HEK293 (cell line): ENCODE measurements around the gene XPR1.

ENCODE experiments used
- CTCF ChIA-PET: fragments of 350-600 bp; formaldehyde crosslinking; extraction: SDS; loops from one replicate; lab custom pipeline; 2021; ENCODE audit warnings: antibody characterized with exemption; lab: Yijun Ruan, JAX
- POLR2A ChIA-PET: fragments of 300-600 bp; formaldehyde crosslinking; extraction: SDS; loops from one replicate; lab custom pipeline; 2020; ENCODE audit warnings: antibody characterized with exemption, inconsistent platforms; lab: Yijun Ruan, JAX
- H3K27ac ChIP-seq: fragments of 200-500 bp; sonication (Bioruptor generic); 2 replicates; pipeline ENCODE4 v1.5.1; 2014; ENCODE audit warnings: low read depth, low read length, control low read depth, inconsistent platforms; ENCODE audit errors: extremely low read depth
- H3K36me3 ChIP-seq, 2 experiments: fragments of 200-500 bp in 1 of 2; sonication (Bioruptor generic) in 1 of 2; 1 replicate in 1 of 2; 2 replicates in 1 of 2; pipeline ENCODE4 v1.5.1; 2014 to 2017; ENCODE audit warnings: inconsistent platforms in 2 of 2, low read length in 2 of 2; ENCODE audit not compliant: control insufficient read depth in 2 of 2, insufficient read depth in 1 of 2
- H3K4me1 ChIP-seq: fragments of 200-500 bp; sonication (Bioruptor generic); 2 replicates; pipeline ENCODE4 v1.5.1; 2014; ENCODE audit warnings: mild to moderate bottlenecking, low read length, inconsistent platforms; ENCODE audit not compliant: control insufficient read depth, insufficient read depth
- H3K4me3 ChIP-seq: 2 replicates; pipeline ENCODE4 v1.5.1; 2011; ENCODE audit warnings: low read depth, mild to moderate bottlenecking, control low read depth, low read length, moderate library complexity
- H3K9me3 ChIP-seq: fragments of 200-500 bp; sonication (Bioruptor generic); 2 replicates; pipeline ENCODE4 v1.5.1; 2014; ENCODE audit warnings: low read depth, low read length, inconsistent platforms; ENCODE audit not compliant: control insufficient read depth, insufficient read depth
- BCL11A ChIP-seq: fragments of 450-650 bp; formaldehyde crosslinking; IDR thresholded peaks from 2 replicates; pipeline ENCODE4 v1.5.1; 2016; ENCODE audit warnings: low read depth, missing biosample characterization, missing genetic modification characterization
- IKZF3 ChIP-seq: fragments of 450-650 bp; IDR thresholded peaks from 2 replicates; pipeline ENCODE4 v1.5.0; 2018; ENCODE audit warnings: missing biosample characterization, mild to moderate bottlenecking, missing genetic modification characterization, moderate library complexity
- PBX3 ChIP-seq: sonication (generic); formaldehyde crosslinking; IDR thresholded peaks from 2 replicates; pipeline ENCODE4 v1.8.1; 2022; ENCODE audit warnings: mild to moderate bottlenecking, moderate library complexity, missing genetic modification reagents
- TRIM28 ChIP-seq: IDR thresholded peaks from 2 replicates; pipeline ENCODE4 v1.6.1; 2011; ENCODE audit warnings: low read length, control low read depth, borderline replicate concordance
- WT1 ChIP-seq: fragments of 450-650 bp; formaldehyde crosslinking; IDR thresholded peaks from 2 replicates; pipeline ENCODE4 v1.5.1; 2016; ENCODE audit warnings: missing biosample characterization, missing genetic modification characterization
- YY1 ChIP-seq: fragments of 450-650 bp; formaldehyde crosslinking; IDR thresholded peaks from 2 replicates; pipeline ENCODE4 v1.5.1; 2018; ENCODE audit warnings: missing biosample characterization, missing genetic modification characterization
- ZBTB7A ChIP-seq: fragments of 450-650 bp; formaldehyde crosslinking; IDR thresholded peaks from 2 replicates; pipeline ENCODE4 v1.5.1; 2016; ENCODE audit warnings: low read depth, missing biosample characterization, missing genetic modification characterization
- ZNF175 ChIP-seq: fragments of 450-650 bp; formaldehyde crosslinking; IDR thresholded peaks from 2 replicates; pipeline ENCODE4 v1.5.1; 2016; ENCODE audit warnings: missing biosample characterization, missing genetic modification characterization
- ZNF19 ChIP-seq: fragments of 450-650 bp; formaldehyde crosslinking; IDR thresholded peaks from 2 replicates; pipeline ENCODE4; 2016; ENCODE audit warnings: missing biosample characterization, missing genetic modification characterization, low read depth
- ZNF202 ChIP-seq: fragments of 450-650 bp; formaldehyde crosslinking; IDR thresholded peaks from 2 replicates; pipeline ENCODE4 v1.5.1; 2016; ENCODE audit warnings: missing biosample characterization, missing genetic modification characterization, borderline replicate concordance
- ZNF24 ChIP-seq: fragments of 450-650 bp; formaldehyde crosslinking; IDR thresholded peaks from 2 replicates; pipeline ENCODE4 v1.5.1; 2016; ENCODE audit warnings: missing biosample characterization, missing genetic modification characterization
- ZNF529 ChIP-seq: fragments of 450-650 bp; formaldehyde crosslinking; IDR thresholded peaks from 2 replicates; pipeline ENCODE4 v1.5.1; 2017; ENCODE audit warnings: missing genetic modification characterization, missing biosample characterization; ENCODE audit not compliant: insufficient replicate concordance
- ZNF626 ChIP-seq: fragments of 450-650 bp; sonication (Bioruptor Pico); formaldehyde crosslinking; IDR thresholded peaks from 2 replicates; pipeline ENCODE4 v1.5.1; 2018; ENCODE audit warnings: missing biosample characterization, missing genetic modification characterization, inconsistent platforms
- ZNF660 ChIP-seq: fragments of 450-650 bp; IDR thresholded peaks from 2 replicates; pipeline ENCODE4 v1.5.1; 2018; ENCODE audit warnings: missing biosample characterization, mild to moderate bottlenecking, missing genetic modification characterization
- ZNF664 ChIP-seq: fragments of 450-650 bp; formaldehyde crosslinking; IDR thresholded peaks from 2 replicates; pipeline ENCODE4 v1.5.1; 2016; ENCODE audit warnings: missing biosample characterization, missing genetic modification characterization
- ZNF747 ChIP-seq: fragments of 450-650 bp; formaldehyde crosslinking; IDR thresholded peaks from 2 replicates; pipeline ENCODE4 v1.5.1; 2016; ENCODE audit warnings: missing biosample characterization, missing genetic modification characterization
- ZNF830 ChIP-seq: fragments of 450-650 bp; IDR thresholded peaks from 2 replicates; pipeline ENCODE4 v1.5.0; 2018; ENCODE audit warnings: missing biosample characterization, missing genetic modification characterization, low read depth, mild to moderate bottlenecking, moderate library complexity
- TF ChIP-seq, protein P1 (sequence below): fragments of 450-650 bp; formaldehyde crosslinking; optimal IDR thresholded peaks from 2 replicates; pipeline ENCODE3; 2016; ENCODE audit warnings: missing biosample characterization, mild to moderate bottlenecking, missing genetic modification characterization
- TF ChIP-seq, protein P2 (sequence below): fragments of 450-650 bp; formaldehyde crosslinking; IDR thresholded peaks from 2 replicates; pipeline ENCODE4 v1.5.1; 2016; ENCODE audit warnings: missing biosample characterization, missing genetic modification characterization, low read depth
- TF ChIP-seq, protein P3 (sequence below): fragments of 450-650 bp; formaldehyde crosslinking; conservative IDR thresholded peaks from 2 replicates; pipeline ENCODE4 v1.5.1; 2016; ENCODE audit warnings: low read depth, missing biosample characterization, missing genetic modification characterization

Gene XPR1

DNA sequence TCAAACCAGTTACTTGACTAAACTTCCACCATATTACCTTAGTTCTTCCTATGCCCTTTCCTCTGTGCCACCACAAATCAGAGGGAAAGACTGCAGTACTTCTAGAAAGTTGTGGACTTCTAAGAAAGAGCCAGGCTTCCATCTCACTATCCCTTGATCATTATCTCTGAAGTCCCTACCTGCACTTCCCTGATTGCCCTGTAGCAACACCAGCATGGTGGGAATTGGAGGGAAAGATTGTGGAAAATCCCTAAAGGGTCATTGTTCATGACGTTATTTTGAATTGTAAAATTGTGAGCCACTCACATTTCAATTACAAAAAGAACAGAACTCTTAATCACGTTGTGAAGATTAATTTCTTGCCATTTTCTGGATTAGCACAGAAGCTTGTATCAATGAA, 257.5 kb downstream of the XPR1 start:
- H3K4me1 ChIP-seq = no peaks in the 10 kb centered on the region
- H3K36me3 ChIP-seq = no peaks in the 10 kb centered on the region
- H3K27ac ChIP-seq = no peak overlapping the region
- ChIA-PET POLR2A (no interaction called here), CTCF (interaction anchor here (0.8 kb wide), 1 partner anchor 277 kb away, joined by 3 read pairs; no protein-coding TSS in a partner anchor)
- no peaks in the 10 kb centered on the region for H3K9me3 ChIP-seq
- no peak overlapping the region for H3K4me3 ChIP-seq
- TF ChIP-seq ZNF529 (tag by site-specific recombination) (no peak), ZNF626 (tag by site-specific recombination) (no peak), ZNF24 (tag by site-specific recombination) (no peak)
- TF ChIP-seq, protein P1, sequence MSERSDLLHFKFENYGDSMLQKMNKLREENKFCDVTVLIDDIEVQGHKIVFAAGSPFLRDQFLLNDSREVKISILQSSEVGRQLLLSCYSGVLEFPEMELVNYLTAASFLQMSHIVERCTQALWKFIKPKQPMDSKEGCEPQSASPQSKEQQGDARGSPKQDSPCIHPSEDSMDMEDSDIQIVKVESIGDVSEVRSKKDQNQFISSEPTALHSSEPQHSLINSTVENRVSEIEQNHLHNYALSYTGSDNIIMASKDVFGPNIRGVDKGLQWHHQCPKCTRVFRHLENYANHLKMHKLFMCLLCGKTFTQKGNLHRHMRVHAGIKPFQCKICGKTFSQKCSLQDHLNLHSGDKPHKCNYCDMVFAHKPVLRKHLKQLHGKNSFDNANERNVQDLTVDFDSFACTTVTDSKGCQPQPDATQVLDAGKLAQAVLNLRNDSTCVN (tag by site-specific recombination) = no peak
- TF ChIP-seq, protein P2, sequence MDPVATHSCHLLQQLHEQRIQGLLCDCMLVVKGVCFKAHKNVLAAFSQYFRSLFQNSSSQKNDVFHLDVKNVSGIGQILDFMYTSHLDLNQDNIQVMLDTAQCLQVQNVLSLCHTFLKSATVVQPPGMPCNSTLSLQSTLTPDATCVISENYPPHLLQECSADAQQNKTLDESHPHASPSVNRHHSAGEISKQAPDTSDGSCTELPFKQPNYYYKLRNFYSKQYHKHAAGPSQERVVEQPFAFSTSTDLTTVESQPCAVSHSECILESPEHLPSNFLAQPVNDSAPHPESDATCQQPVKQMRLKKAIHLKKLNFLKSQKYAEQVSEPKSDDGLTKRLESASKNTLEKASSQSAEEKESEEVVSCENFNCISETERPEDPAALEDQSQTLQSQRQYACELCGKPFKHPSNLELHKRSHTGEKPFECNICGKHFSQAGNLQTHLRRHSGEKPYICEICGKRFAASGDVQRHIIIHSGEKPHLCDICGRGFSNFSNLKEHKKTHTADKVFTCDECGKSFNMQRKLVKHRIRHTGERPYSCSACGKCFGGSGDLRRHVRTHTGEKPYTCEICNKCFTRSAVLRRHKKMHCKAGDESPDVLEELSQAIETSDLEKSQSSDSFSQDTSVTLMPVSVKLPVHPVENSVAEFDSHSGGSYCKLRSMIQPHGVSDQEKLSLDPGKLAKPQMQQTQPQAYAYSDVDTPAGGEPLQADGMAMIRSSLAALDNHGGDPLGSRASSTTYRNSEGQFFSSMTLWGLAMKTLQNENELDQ (tag by site-specific recombination) = no peak

DNA sequence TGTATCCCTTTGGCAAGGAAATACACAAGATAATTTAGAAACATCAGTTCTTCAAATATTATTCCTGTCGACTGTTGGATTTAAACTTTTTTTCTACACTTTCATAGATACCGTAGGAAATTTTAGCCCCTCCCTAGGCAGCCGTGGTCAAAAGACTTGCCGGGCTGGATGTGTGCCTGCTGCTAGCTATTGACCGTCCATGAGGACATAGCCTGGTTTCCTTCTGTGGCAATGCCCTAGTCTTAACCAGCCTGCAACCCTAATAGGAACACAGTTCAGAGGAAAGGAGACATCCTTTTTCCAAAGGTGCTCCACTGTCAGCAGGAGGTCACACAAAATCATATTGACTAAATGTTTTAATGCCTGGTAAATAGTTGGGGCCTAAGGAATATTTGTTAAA, 260.4 kb downstream of the XPR1 start:
- POLR2A ChIA-PET = no interaction called here
- no peak overlapping the region for H3K4me3 ChIP-seq
- no peaks in the 10 kb centered on the region for H3K36me3 ChIP-seq
- H3K27ac ChIP-seq = no peak overlapping the region
- no peaks in the 10 kb centered on the region for H3K4me1 ChIP-seq
- no peaks in the 10 kb centered on the region for H3K9me3 ChIP-seq
- TF ChIP-seq ZNF175 (tag by site-specific recombination) (no peak), YY1 (tag by site-specific recombination) (no peak), BCL11A (no peak), IKZF3 (no peak), TRIM28 (no peak), ZNF747 (tag by site-specific recombination) (no peak)
- CTCF ChIA-PET = no interaction called here

DNA sequence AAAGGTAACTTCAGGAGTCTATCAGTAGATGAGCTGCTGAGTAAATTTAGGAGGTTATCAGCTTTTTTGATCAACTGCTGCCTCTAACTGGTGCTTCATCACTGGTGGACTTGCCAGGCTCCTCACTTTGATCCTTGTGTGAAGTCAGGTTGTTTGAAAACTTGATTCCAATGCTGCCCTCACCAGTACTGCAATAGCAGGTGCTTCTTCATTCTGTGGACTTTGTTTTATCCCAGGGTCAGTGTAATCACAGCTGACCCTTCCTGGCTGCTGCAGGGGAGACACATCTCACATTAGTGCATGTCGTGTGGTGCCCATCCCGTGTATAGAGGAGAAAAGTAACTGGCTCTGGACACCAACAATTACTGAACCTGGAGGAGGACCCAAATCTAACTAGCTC, 260.9 kb downstream of the XPR1 start:
- H3K9me3 ChIP-seq = no peaks in the 10 kb centered on the region
- H3K36me3 ChIP-seq = no peaks in the 10 kb centered on the region
- CTCF ChIA-PET = no interaction called here
- no peak overlapping the region for H3K4me3 ChIP-seq
- TF ChIP-seq ZNF202 (tag by site-specific recombination) = no peak
- no peak for TF ChIP-seq ZNF19 (tag by site-specific recombination)
- TF ChIP-seq, protein P3, sequence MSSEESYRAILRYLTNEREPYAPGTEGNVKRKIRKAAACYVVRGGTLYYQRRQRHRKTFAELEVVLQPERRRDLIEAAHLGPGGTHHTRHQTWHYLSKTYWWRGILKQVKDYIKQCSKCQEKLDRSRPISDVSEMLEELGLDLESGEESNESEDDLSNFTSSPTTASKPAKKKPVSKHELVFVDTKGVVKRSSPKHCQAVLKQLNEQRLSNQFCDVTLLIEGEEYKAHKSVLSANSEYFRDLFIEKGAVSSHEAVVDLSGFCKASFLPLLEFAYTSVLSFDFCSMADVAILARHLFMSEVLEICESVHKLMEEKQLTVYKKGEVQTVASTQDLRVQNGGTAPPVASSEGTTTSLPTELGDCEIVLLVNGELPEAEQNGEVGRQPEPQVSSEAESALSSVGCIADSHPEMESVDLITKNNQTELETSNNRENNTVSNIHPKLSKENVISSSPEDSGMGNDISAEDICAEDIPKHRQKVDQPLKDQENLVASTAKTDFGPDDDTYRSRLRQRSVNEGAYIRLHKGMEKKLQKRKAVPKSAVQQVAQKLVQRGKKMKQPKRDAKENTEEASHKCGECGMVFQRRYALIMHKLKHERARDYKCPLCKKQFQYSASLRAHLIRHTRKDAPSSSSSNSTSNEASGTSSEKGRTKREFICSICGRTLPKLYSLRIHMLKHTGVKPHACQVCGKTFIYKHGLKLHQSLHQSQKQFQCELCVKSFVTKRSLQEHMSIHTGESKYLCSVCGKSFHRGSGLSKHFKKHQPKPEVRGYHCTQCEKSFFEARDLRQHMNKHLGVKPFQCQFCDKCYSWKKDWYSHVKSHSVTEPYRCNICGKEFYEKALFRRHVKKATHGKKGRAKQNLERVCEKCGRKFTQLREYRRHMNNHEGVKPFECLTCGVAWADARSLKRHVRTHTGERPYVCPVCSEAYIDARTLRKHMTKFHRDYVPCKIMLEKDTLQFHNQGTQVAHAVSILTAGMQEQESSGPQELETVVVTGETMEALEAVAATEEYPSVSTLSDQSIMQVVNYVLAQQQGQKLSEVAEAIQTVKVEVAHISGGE = no peak
- no peak for TF ChIP-seq YY1 (tag by site-specific recombination)
- TF ChIP-seq PBX3 (CRISPR knock-in tag) = no peak
- no peak for TF ChIP-seq WT1
- TF ChIP-seq ZNF660 (tag by site-specific recombination) = no peak
- no peak for TF ChIP-seq ZBTB7A (tag by site-specific recombination)
- no peak for TF ChIP-seq ZNF830 (tag by site-specific recombination)
- TF ChIP-seq ZNF664 (tag by site-specific recombination) = no peak
- H3K27ac ChIP-seq = no peak overlapping the region
- POLR2A ChIA-PET = no interaction called here
- no peaks in the 10 kb centered on the region for H3K4me1 ChIP-seq
